Left cardiac atrium (tissue), 4 donors: ENCODE results near the gene SLC43A3. TPM values are rescaled to one million over a fixed set of nuclear protein-coding genes. Genes with fewer than 3 reads are reported as not detected.

Experiments
- ATAC-seq, 2 donors: fragments of 200-7000 bp; cut with Tn5 transposase; one replicate each; pipeline ENCODE4 v1.9.1; 2020; ENCODE audit warnings: mild to moderate bottlenecking in 2 of 2, moderate library complexity in 2 of 2
- DNase-seq: peaks from one replicate; pipeline ENCODE4 v3.0.0-alpha.2; 2020
- intact Hi-C, 2 donors: fragments of 100-400 bp; cut with DNase I; formaldehyde crosslinking; loops; one replicate each; pipeline versions ENCODE4 v1.14.1 to v1.15.1; 2022 to 2023
- long read RNA-seq: library from polyadenylated mRNA; unstranded; transcript quantifications from one replicate; pipeline ENCODE4 v2.0.0, GENCODE V29; 2021
- total RNA-seq, 2 donors: library from RNA; stranded (reverse); fragmentation: NEBNext Ultra II Directional; extraction: Animal tissue kit (Norgen Biotek cat#: 25700); gene quantifications; one replicate each; pipeline ENCODE4 v1.2.1, GENCODE V29; 2021
- donor health status: DM: no; HTN: yes; CAD: no.
- donor health status: DM: no; HTN: yes; CAD: no; lungs with severe emphysema.
- donor health status: DM: yes; HTN: yes; CAD: no.
- donor health status: Dilated cardiomyopathy.

The SLC43A3 gene
- 10 to 100 TPM; 39.3 to 46.7 TPM for total RNA-seq
- long read RNA-seq, transcript SLC43A3-203 (14 exons, 2,617 nt) = major isoform, 37 of 77 reads
- long read RNA-seq, partial matches to known transcripts = 12 of 77 reads
- long read RNA-seq, other reads (novel, unspliced or antisense) = 26 of 77 reads

DNA sequence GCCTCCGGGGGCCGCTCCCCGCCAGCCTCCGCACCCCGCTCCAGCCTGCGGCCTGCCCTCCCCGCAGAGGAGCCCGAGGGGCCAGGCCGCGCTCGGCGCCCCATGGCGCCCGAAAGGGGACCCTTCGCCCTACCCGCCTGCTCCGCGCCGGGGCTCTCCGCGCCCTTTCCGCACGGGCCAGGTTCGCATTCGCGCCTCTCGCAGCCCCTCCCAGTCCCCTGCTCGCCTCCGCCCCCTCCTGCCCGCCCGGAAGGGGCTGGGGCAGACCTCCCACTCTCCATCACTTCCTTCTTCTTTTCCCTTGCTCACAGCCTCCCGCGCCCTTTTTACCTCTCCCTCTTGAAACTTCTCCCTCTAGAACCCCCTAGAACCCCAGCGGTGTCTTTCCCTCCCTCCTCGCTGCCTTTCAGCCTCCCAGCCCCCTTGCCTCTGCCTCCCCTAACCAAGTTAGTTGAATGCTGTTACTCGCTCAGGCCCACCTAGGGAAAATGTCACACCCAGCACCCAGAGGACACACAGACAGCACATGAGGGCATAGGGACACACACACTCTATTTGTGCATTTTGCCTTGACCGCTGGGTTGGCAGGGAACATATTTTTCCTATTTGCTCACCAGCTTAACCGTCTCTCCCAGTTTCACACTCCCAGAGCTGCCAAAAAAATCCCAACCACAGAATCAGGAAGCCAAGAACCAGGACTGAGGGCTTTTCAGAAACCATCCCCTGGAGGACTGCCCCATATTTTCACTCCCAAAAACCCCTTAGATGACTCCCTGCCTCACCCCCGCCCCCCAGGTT, at the start of gene SLC43A3:
Gene SLC43A3 (minus strand): TSS at position 193 of the 798 bp plus-strand sequence. CDS start 949 bp downstream, outside the sequence.
- ATAC-seq (peak; percentile 72 to 82), DNase-seq (peak; percentile 74)
- intact Hi-C loops = no loop called here

DNA sequence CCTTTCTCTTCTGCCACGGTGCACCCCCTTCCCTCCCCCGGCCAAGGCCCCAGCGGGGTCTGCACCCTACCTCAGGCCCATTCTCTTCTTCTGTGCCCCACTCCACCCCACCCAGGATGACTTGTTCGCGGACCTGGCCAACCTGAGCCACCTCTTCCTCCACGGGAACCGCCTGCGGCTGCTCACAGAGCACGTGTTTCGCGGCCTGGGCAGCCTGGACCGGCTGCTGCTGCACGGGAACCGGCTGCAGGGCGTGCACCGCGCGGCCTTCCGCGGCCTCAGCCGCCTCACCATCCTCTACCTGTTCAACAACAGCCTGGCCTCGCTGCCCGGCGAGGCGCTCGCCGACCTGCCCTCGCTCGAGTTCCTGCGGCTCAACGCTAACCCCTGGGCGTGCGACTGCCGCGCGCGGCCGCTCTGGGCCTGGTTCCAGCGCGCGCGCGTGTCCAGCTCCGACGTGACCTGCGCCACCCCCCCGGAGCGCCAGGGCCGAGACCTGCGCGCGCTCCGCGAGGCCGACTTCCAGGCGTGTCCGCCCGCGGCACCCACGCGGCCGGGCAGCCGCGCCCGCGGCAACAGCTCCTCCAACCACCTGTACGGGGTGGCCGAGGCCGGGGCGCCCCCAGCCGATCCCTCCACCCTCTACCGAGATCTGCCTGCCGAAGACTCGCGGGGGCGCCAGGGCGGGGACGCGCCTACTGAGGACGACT, 49.3 kb upstream of the SLC43A3 start:
- intact Hi-C loops = no loop called here
- DNase-seq (peak; percentile 55), ATAC-seq (peak; percentile 81 to 87)

DNA sequence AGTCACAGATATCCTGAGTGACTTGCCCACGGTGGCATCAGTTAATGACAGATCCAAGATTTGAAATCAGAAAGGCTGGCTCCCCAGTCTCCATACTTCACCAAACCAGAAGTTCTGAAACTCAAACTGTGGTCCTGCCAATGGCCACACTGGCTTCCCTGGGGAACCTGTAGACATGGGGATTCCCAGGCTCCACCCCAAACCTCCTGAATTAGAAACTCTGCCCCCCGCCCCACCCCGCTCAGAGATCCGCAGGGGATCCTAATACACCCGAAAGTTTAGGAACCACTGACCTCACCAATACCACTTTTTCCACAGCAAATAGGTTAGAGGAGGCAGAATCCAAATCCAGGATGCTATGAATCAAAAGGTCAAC, 48.7 kb upstream of the SLC43A3 start:
- intact Hi-C loops = no loop called here
- ATAC-seq (no peak), DNase-seq (no peak)

- ATAC-seq (no peak), DNase-seq (no peak)
- intact Hi-C loops = no loop called here
Measured at GRCh38 chr11:57475191-57475590, 48.3 kb upstream of the SLC43A3 start.

- intact Hi-C loops = no loop called here
- ATAC-seq = no peak
Measured at GRCh38 chr11:57474803-57475115, 47.8 kb upstream of the SLC43A3 start.

GRCh38 chr11:57474017-57474802, 47.3 kb upstream of the SLC43A3 start:
- DNase-seq = no peak
- ATAC-seq = no peak
- intact Hi-C loops = no loop called here

More at GRCh38 chr11:57474803-57475115, 47.8 kb upstream of the SLC43A3 start:
- DNase-seq = no peak

- no peak for ATAC-seq
- DNase-seq = no peak
- intact Hi-C loops = no loop called here
Measured at GRCh38 chr11:57473285-57473841, 46.4 kb upstream of the SLC43A3 start.

- ATAC-seq (no peak), DNase-seq (no peak)
- intact Hi-C loops = no loop called here
Measured at GRCh38 chr11:57471496-57471895, 44.6 kb upstream of the SLC43A3 start.

- intact Hi-C loops = loop anchor here in 1 of 2 donors (10.0 kb wide), 2 partner anchors 176 to 1046 kb away; partner anchors contain the start of gene YPEL4
- DNase-seq (no peak), ATAC-seq (no peak)
Measured at GRCh38 chr11:57469268-57469667, 42.3 kb upstream of the SLC43A3 start.

GRCh38 chr11:57468276-57468675, 41.4 kb upstream of the SLC43A3 start:
- DNase-seq (no peak), ATAC-seq (no peak)
- intact Hi-C loops = loop anchor here in 1 of 2 donors (10.0 kb wide), 2 partner anchors 177 to 1047 kb away; partner anchors contain the start of gene YPEL4

GRCh38 chr11:57467508-57468157, 40.7 kb upstream of the SLC43A3 start:
- intact Hi-C loops = loop anchor here in 1 of 2 donors (10.0 kb wide), 2 partner anchors 177 to 1047 kb away; partner anchors contain the start of gene YPEL4
- DNase-seq (no peak), ATAC-seq (no peak)

DNA sequence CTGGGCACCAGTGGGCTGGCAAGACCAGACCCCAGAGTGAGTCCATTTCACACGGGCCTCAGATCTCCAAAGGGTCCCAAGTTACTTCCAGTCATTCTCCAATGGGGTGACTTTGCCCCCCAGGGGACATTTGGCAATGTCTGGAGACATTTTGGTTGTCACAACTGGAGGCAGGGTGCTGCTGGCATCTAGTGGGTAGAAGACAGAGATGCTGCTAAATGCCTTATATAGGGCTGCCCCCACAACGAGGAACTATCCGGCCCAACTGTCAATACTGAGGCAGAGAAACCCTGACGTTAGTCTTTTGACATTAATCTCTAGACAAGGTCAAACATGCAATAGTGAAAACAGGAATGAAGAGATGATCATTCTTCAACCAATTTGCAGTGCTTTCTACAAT, 39.8 kb upstream of the SLC43A3 start:
- intact Hi-C loops = loop anchor here in 1 of 2 donors (10.0 kb wide), 2 partner anchors 178 to 1048 kb away; partner anchors contain the start of gene YPEL4
- DNase-seq = no peak
- no peak for ATAC-seq

DNA sequence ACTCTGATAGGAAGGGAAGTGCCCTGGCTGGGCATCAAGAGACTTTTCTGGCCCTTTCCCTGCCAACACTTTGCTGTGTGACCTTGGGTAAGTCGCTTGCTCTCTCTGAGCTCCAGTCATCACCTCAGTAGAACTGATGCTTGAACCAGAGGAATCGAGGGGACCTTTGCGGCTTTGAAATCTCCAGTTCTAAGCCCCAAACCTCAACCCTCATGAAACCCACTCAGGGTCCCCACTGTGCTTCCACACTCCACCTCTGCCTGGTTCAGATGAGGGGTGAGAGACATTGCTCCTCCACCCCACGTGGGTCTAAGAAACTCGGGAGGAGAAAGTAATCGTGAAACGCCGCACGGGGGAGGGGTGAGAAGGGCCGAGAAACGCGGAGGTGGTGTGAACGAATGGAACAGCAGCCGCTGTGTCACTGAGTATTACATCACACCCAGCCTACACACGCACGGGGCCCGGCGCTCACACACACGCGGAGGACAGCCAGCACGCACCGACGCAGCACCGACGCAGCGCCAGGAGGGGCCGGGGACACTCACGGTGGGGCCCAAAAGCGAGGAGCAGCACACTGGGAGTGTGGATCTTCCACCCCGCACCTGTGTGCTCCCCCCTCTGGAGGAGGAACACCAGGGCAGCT, 37.7 kb upstream of the SLC43A3 start:
- ATAC-seq (no peak), DNase-seq (no peak)
- intact Hi-C loops = loop anchor here in 1 of 2 donors (5.0 to 10.0 kb wide), 3 partner anchors 58 to 1050 kb away; partner anchors contain the start of gene YPEL4

DNA sequence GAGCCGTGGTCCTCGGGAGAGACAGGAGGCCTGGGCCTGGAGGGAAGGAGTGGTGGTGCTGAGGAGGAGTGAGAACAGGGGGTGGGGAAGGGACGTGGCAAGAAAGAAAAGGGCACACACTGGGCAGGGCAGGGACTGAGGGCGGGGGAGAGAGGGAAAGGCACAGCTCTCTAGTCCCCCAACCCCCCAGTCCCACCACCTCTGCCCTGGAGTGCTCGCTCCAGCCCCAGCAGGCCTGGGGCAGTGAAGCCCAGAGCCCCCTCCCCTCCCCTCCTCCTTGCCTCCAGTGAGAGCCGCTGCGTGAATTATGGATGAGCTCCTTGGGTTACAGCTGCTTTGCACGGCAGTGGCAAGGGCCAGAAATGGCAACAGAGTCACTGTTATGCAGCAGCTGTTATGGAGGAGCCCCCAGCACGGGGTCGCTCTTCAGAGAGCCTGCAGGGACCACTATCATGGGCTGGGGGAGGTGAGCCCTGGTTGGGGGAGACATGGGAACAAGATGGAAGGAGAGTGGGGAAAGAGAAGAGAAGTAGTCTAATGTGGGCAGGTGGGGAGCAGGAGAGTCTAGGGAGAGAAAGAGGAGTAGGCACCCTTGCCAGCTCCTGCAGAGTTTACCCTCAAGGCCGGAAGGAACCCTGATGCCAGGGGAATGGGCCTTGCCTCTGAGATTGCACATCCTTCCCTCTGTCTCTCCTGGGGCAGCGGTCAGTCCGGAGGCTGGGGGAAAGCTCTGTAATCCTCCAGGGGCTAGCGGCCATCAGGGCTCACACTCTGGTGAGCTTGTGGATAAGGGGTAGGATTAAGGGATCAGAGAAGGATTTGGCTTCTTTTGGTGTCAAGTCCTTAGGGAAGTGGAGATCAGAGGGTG, 37.0 kb upstream of the SLC43A3 start:
- intact Hi-C loops = loop anchor here in 1 of 2 donors (5.0 to 10.0 kb wide), 3 partner anchors 58 to 1051 kb away; partner anchors contain the start of gene YPEL4
- no peak for DNase-seq
- ATAC-seq = no peak

DNA sequence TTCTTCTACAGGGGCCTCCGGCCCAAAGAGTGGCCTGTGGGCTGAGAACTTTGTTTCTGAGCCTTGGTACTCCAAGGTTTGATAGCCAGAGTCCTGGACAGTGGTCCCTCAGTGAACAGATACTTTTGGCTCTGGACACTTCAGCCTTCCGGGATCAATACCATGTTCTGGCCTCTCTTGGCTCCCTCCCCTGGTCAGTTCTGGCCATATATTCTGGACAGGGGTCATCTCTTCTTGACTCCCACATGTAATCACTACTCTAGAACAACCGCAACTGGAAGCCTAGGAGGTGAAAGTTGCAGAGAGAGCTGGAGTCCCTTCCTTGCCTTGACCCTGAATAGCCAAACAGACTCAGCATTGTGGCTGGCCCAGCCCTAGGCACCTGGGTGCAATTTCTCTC, 35.7 kb upstream of the SLC43A3 start:
- DNase-seq (no peak), ATAC-seq (no peak)
- intact Hi-C loops = loop anchor here in 1 of 2 donors (5.0 to 10.0 kb wide), 3 partner anchors 60 to 1052 kb away; partner anchors contain the start of gene YPEL4

GRCh38 chr11:57461841-57462489, 35.0 kb upstream of the SLC43A3 start:
- ATAC-seq (no peak), DNase-seq (no peak)
- intact Hi-C loops = loop anchor here (2.0 to 10.0 kb wide), 4 partner anchors 19 to 1053 kb away; partner anchors contain the start of gene YPEL4 (in 1 of the 2)
